ENCODE data around the gene SIGLEC1. TPM values are rescaled to one million over a fixed set of nuclear protein-coding genes. Genes with fewer than 3 reads are reported as not detected.

The SIGLEC1 gene
- total and polyA plus RNA-seq, 2 experiments from 2014 or later = not detected

GRCh38 chr20:3678856-3679720, 33.3 kb downstream of the SIGLEC1 start:
- H3K27me3 Mint-ChIP-seq (ENCODE audit: insufficient read depth, low read depth, poor library complexity) = peaks cover 35% of the 10 kb centered on the region
- H3K9me3 Mint-ChIP-seq = no peaks in the 10 kb centered on the region
- peaks cover 35% of the 10 kb centered on the region for H3K4me1 Mint-ChIP-seq
- H3K27ac Mint-ChIP-seq = no peak overlapping the region
- H3K4me3 Mint-ChIP-seq = no peak overlapping the region
- H3K27ac ChIP-seq (ENCODE audit: low read depth) = no peak overlapping the region
- no peaks in the 10 kb centered on the region for H4K20me1 ChIP-seq (replicated peaks; ENCODE audit: insufficient read depth)
- peaks cover 7% of the 10 kb centered on the region; the same call in 1 of the 2 replicates for H3K4me1 ChIP-seq (ENCODE audit: insufficient read depth)
- ATAC-seq (no peak), DNase-seq (ENCODE audit: low spot score) (no peak)
- no peak overlapping the region for H3K4me2 ChIP-seq
- no peaks in the 10 kb centered on the region for H3K36me3 Mint-ChIP-seq (ENCODE audit: low read depth)
- peaks cover 6% of the 10 kb centered on the region; the same call in 1 of the 2 replicates for H3F3A ChIP-seq (replicated peaks; ENCODE audit: low read depth)
- no peaks in the 10 kb centered on the region for H3K79me2 ChIP-seq (replicated peaks; ENCODE audit: insufficient read depth)
- TF ChIP-seq REST (IDR thresholded peaks at IDR 0.05; ENCODE audit: unreplicated experiment) (no peak), EZH2phosphoT487 (IDR thresholded peaks at IDR 0.05; ENCODE audit: unreplicated experiment) (no peak), CREB1 (CRISPR knock-in tag; IDR thresholded peaks at IDR 0.05; ENCODE audit: low read depth) (no peak), EZH2 (IDR thresholded peaks at IDR 0.05; ENCODE audit: low read depth, unreplicated experiment) (no peak), CTCF (conservative IDR thresholded peaks at IDR 0.05; ENCODE audit: low read depth in 2 of 2) (no peak), NANOG (IDR thresholded peaks at IDR 0.05; ENCODE audit: borderline replicate concordance) (no peak), ZNF331 (CRISPR knock-in tag; IDR thresholded peaks at IDR 0.05; ENCODE audit: low read depth) (no peak)
- H3K4me3 ChIP-seq = no peak overlapping the region
- no peaks in the 10 kb centered on the region for H3K36me3 ChIP-seq (ENCODE audit: insufficient read depth)
- H2AFZ ChIP-seq = no peak overlapping the region
- peaks cover 45% of the 10 kb centered on the region for H3K27me3 ChIP-seq (ENCODE audit: insufficient read depth)
- H3K9me2 ChIP-seq (ENCODE audit: insufficient read depth) = no peaks in the 10 kb centered on the region

GRCh38 chr20:3678198-3678597, 34.2 kb downstream of the SIGLEC1 start:
- H3K27ac ChIP-seq (ENCODE audit: low read depth) = no peak overlapping the region
- H3K4me3 Mint-ChIP-seq = no peak overlapping the region
- no peaks in the 10 kb centered on the region for H3K36me3 ChIP-seq (ENCODE audit: insufficient read depth)
- H3K4me1 ChIP-seq (ENCODE audit: insufficient read depth) = peaks cover 6% of the 10 kb centered on the region; the same call in 1 of the 2 replicates
- ATAC-seq = no peak
- peaks cover 47% of the 10 kb centered on the region for H3K27me3 ChIP-seq (ENCODE audit: insufficient read depth)
- no peak overlapping the region for H3K4me3 ChIP-seq
- no peaks in the 10 kb centered on the region for H4K20me1 ChIP-seq (replicated peaks; ENCODE audit: insufficient read depth)
- H3K36me3 Mint-ChIP-seq (ENCODE audit: low read depth) = no peaks in the 10 kb centered on the region
- H3K4me2 ChIP-seq = no peak overlapping the region
- H3K9me2 ChIP-seq (ENCODE audit: insufficient read depth) = no peaks in the 10 kb centered on the region
- H3K79me2 ChIP-seq (replicated peaks; ENCODE audit: insufficient read depth) = no peaks in the 10 kb centered on the region
- H2AFZ ChIP-seq = no peak overlapping the region
- no peak for DNase-seq (ENCODE audit: low spot score)
- peaks cover 35% of the 10 kb centered on the region for H3K4me1 Mint-ChIP-seq
- H3F3A ChIP-seq (replicated peaks; ENCODE audit: low read depth) = peaks cover 6% of the 10 kb centered on the region; the same call in 1 of the 2 replicates
- peaks cover 31% of the 10 kb centered on the region for H3K27me3 Mint-ChIP-seq (ENCODE audit: insufficient read depth, low read depth, poor library complexity)
- H3K9me3 Mint-ChIP-seq = no peaks in the 10 kb centered on the region
- no peak overlapping the region for H3K27ac Mint-ChIP-seq
- TF ChIP-seq NANOG (IDR thresholded peaks at IDR 0.05; ENCODE audit: borderline replicate concordance) = no peak
- TF ChIP-seq STAT1 (IDR thresholded peaks at IDR 0.05; ENCODE audit: unreplicated experiment) = no peak
- TF ChIP-seq CREB1 (CRISPR knock-in tag; IDR thresholded peaks at IDR 0.05; ENCODE audit: low read depth) = no peak
- TF ChIP-seq POLR2AphosphoS5 (IDR thresholded peaks at IDR 0.05; ENCODE audit: low read depth) = no peak
- no peak for TF ChIP-seq REST (IDR thresholded peaks at IDR 0.05; ENCODE audit: unreplicated experiment)
- no peak for TF ChIP-seq ZNF114 (CRISPR knock-in tag; IDR thresholded peaks at IDR 0.05)
- TF ChIP-seq ZNF331 (CRISPR knock-in tag; IDR thresholded peaks at IDR 0.05; ENCODE audit: low read depth) = no peak
